ENCODE measurements around the gene ARSI.

The ARSI gene

DNA sequence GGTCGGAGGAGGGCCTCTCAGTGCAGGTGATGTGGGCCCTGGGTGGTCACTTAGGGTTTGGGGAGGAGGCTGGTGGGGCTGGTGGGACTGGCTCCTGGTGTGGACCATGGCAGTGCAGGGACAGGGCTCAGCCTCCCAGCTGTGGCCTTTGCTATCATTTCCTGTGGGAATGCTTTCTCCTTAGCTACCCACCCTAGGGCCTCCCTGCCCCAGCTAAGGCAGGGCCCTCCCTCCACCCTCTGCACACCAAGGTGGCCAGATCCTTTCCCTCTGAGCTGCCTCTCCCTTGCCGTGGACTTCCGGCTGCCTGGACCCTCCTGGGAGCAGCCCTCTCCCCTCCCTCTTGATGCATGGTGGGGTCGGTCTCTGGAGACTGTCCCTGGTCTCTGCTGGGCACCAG lies 22.7 kb upstream of the ARSI start:
- DNase-seq, result no peak

DNA sequence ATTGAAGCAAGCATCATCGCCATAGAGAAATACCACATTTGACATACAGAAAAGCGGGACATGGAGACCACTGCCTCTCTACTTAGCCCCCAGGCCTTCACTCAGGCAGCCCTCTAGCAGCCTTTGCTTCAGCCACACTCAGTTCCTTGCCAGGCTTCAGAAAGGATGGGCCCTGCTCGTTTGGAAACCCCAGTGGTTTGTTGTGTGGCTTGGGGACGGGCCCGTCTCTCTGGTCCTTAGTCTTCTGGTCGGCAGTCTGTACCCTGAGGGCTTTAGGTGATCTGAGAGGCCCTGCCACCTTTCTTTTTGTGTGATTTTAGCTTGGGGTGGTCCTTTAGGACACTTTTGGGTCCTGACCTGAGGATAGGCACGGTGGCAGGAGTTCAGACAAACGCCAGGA lies 21.1 kb upstream of the ARSI start:
- DNase-seq, result no peak

- peak; percentile 8 for DNase-seq
These were observed 20.4 kb upstream of the ARSI start for GRCh38 chr5:150323092-150323491.

DNA sequence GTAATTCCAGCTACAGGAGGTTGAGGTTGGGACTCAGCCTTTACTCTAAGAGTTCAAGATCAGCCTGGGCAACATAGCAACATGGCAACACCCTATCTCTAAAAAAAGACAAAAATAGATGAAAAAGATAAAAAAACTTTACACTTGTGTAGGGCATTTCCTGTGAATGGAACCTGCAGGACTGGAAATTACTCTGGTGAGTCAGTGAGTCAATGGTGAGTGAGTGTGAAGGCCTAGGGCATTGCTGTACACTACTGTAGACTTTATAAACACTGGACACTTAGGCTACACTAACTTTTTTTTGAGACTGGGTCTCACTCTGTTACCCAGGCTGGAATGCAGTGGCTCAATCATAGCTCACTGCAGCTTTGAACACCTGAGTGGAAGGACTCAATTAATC lies 19.5 kb upstream of the ARSI start:
- no peak for DNase-seq

DNA sequence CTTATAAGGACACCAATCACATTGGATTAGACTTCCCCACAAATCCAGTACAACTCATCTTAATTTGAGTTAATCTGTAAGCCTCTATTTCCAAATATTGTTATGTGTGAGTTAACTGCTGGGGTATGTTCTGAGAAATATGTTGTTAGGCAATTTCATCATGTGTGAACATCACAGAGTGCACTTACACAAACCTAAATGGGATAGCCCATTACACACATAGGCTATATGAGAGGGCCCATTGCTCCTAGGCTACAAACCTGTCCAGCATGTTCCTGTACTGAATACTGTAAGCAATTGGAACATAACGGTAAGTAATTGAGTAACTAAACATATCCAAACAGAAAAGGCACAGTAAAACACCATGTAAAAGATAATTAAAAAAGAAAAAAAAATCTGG lies 19.1 kb upstream of the ARSI start:
- DNase-seq, result no peak

DNA sequence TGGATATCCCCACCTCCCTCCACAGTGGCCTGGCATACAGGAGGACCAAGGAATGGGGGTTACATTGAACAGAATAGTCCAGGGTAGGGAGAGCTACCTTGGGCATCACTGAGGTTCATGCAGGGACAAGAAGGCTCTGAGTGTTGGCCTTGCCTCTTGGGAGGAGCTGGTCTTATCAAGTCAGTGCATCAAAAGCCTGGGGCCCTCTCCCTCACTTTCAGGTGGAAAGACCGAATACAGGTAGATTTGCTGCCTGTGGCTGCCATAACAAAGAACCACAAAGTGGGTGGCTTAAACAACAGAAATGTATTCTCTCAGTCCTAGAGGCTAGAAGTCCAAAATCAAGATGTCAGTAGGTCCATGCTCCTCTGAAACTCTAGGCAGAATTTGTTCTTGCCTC lies 18.5 kb upstream of the ARSI start:
- no peak for DNase-seq

DNA sequence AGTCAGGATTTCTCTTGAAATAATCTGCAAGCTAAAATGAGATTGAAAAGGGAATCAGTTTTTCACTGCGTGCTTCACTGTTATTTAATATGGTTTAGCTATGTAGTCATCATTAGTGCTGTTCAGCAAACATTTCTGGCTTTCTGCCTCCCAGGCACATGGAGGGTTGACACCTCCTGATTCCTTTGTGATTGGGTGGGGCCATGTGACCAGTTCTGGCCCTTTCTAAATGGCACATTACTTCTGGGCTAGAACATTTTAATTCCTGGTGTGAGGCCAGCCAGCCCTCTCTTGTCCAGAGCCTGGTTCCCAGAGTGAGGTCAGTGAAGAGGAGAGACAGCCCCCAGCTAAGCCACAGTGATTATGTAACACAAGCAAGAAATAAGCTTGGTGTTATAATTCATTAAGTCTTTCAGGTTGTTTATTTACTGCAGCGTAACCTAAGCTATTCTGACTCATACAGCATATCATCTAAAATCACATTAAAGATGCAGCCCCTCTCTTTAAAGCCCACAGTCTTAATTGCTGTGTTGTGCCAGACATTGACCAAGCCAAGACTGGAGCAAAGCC lies 17.4 kb upstream of the ARSI start:
- no peak for DNase-seq

- no peak for DNase-seq
These were observed 16.7 kb upstream of the ARSI start for GRCh38 chr5:150319484-150319790.

DNA sequence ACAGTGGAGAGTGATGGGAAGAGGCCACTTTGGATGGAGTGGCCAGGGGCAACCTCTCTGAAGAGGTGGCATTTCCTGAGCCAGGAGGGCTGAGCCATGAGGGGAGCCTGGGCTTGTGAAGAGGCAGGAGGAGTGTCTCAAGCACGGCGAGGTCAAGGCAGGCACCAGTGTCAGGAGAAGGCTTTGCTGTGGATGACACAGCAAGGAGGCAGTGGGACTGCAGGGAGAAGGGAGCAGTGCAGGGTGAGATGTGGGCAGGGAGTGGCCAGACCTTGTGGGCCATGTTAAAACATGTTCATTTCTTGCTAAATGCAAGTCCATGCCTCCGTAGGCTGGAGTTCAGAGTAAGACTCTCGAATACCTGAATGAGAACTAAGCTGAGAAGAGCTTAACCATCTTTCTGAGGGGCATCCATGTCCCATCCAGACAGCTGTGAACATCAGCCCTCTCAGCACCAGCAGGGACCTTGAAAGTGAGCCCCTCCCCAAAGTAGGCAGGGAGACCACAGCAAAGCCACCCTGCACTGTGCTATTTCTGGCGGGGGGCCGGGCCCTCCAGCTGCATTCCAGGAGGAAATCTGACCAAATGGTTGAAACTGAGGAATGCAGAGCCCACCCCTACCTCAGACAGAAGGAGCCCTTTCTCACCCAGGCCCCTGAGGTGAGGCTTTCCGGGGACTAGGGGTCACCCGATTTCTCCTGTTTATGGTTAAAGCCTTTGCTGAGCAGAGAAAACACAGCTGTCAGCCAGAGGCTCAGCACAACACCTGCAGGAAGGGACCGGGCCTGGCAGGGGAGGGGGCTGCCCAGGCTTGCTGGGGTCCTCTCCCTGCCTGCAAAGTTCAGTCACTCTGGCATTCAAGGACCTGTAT lies 16.1 kb upstream of the ARSI start:
- no peak for DNase-seq

GRCh38 chr5:150317048-150318003 lies 14.6 kb upstream of the ARSI start:
- no peak for DNase-seq

- DNase-seq, result no peak
These were observed 13.6 kb upstream of the ARSI start for GRCh38 chr5:150316320-150316719.

DNA sequence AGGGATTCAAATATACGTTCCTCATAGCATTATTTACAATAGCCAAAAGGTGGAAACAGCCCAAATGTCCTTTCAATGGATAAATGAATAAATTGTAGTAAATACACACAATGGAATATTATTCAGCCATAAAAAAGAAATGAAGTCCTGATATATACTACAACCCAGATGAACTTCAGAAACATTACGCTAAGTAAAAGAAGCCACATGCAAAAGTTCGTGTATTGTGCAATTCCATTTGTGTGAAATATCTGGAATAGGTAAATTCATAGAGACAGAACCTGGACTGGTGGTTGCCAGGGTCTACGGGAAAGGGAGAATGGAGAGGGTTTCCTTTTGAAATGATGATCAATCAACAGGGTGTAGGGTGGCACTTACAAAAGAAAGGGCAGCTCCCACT lies 12.5 kb upstream of the ARSI start:
- DNase-seq, result no peak

GRCh38 chr5:150313921-150314716 lies 11.4 kb upstream of the ARSI start:
- DNase-seq, result no peak

GRCh38 chr5:150313501-150313900 lies 10.8 kb upstream of the ARSI start:
- DNase-seq, result no peak

DNA sequence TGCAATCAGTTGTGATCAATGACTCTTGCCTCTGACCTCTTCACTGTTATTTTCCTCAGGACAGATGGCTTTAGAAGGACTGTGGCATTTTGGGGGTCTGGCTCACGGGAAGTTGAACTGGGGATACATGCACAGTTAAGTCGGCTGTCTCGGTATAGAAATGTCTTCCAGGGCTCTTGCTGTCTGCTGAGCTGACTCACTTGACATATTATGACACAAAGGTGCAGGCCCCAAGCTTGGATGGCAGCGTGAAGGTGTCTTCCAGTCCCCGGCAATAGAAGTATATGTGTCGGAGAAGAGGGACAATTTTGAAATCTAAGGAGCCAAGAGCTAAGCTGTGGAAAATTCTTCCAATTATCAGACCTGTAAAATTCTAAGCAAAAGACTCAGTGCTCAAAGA lies 9.8 kb upstream of the ARSI start:
- no peak for DNase-seq

DNA sequence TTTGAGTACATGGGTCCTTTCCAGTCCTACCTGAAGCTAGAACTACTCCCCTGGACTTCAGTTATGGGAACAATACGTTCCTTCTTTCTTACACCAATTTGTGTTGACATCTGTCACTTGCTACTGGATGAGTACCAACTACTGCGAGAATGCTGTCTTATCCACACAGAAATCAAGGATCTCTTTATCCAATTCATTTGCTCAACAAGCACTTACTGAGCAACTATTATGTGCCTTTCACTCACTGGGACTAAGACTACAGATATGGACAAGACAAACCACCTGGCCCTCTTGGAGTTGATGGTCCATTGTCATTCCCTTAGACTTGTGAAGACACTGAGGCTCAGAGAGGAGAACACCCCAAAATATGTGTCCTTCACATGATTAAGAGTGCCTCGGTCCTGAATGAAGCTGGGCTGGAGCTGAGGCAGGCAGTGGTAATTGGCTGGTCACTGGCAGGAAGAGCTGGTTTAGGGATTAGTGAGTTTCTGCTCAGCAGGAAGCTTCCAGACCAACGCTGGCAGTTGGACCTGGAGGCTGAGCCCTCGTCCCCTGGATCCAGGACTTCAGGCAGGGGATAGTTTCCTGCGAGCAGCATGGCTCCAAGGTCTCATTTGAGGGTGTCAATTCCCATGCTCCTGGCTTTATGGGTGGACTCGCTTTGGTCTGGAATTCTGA lies 8.4 kb upstream of the ARSI start:
- no peak for DNase-seq

DNA sequence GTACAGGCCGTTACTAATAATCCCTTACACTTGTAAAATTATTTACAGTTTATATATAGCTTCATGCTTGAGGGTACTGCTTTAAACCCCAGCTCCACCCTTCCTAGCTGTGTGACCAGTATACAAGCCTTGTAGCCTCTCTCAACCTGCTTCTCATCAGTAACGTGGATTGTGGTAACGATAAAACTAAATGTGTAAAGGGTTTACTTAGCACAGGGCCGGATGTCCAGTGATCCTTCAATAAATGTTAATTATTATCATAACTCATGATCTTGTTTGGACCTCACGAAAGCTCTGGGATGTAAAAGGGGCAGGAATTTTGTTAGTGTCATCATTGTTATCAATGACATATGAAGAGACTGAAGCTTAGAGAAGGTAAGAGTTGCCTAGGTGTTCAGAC lies 7.5 kb upstream of the ARSI start:
- DNase-seq, result no peak

GRCh38 chr5:150309886-150310239 lies 7.2 kb upstream of the ARSI start:
- no peak for DNase-seq

DNA sequence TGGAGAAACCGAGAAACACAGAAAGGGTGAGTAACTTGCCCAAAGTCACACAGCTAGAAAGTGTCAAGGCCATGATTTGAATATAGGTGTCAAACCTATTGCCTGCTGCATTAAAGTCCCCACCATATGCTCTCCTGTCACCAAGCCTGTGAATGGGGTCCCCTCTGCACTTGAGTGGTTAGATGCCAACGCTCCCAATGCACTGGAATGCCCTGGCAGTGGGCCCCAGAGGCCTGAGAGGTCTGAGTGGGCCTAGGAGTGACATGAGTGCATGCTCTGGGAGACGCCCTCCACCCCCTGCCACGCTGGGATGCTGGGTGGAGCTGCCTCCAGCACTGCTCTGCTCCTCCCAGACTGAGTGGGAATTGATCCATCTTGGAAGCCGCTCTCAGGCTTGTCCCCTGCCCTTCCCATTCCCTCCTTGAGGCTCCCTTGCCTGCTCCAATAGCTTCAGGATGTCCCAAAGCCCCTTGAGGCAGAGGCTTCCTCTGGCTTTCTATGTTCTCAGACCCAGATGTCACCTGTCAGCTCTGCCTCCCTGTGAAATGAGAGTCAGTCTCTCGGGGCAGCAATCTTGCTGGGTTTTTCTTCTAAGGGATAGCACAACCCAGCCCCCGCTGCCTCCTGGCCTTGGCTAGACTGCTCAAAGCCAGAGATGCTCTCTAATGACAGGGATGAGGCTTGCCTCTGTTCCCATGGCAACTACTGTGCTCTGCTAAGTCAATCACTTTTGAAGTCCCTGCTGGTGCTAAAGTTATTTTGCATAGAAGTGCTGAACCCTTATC lies 6.6 kb upstream of the ARSI start:
- DNase-seq, result no peak

DNA sequence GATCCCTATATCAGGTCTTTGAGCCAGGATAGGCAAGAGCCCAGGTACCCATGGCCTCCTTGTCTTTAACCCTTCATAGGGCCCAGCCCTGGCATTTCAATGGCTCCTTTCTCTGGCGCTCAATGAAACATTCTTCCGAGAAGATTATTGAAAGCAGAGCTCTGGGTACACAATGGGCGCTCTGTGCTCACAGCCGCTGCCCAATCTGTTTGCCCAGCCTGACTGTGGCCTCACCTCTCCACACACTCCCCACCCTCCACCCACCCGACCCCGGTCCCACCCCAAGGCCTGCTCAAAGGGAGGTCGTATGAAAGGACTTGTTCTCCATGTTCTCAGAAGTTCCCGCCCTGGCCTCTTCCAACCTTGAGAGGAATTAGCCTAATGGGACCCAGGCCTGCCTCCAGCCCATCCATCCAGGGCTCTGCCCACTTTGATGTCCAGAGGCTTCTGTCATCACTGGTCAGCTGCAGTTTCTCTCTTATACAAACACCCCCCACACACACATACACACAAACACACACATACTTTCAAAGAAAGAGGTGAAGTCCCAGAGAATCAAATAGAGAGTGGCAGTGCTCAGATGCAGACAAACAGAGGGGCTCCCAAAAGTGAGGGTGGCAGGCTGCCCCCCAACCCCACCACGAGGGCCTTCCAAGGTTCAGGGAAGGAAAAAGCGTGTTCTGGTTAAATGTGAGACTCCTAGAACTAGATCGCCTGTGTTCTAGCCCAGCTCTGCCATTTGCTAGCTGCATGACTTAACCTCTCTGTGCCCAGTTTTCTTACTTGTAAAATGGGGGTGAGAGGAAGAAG lies 5.1 kb upstream of the ARSI start:
- DNase-seq, result no peak

DNA sequence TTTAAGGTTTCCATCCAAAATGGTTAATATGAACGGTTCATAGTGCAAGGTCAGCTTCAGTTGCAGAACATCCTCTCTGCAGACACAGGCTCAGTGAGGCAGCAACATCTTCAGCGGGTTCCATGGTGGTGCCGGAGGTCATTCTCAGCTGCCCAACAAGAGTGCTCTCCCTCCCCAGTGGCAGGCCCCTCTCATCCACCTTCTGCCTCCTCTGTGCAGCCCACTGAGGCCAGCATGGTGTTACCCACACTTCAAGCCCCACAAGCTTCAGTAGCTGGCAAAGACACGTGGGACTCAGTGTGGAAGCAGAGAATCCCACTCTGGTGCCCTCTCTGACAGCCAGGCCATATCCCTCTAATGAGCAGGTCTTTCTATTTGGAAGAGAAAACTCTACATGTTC lies 4.1 kb upstream of the ARSI start:
- DNase-seq, result no peak

Data from inflammatory macrophage treated with lipopolysaccharide for 4 hours (primary cell).